Tibial nerve (tissue), 4 donors: Measurements from ENCODE around the gene ACSL1. TPM values are rescaled to one million over a fixed set of nuclear protein-coding genes. Genes with fewer than 3 reads are reported as not detected.

Source experiments
- DNase-seq, 2 donors: peaks; one replicate each; pipeline ENCODE4 v3.0.0-alpha.2; 2019; ENCODE audit warnings: low spot score in 2 of 2
- H3K27ac ChIP-seq, 4 donors: fragments of 200-600 bp; sonication (generic) in 3 of 4; one replicate each; pipeline ENCODE4 v1.5.1; 2017 to 2019; ENCODE audit warnings: mild to moderate bottlenecking in 1 of 4
- H3K27me3 ChIP-seq, 2 donors: fragments of 200-600 bp; sonication (generic) in 1 of 2; one replicate each; pipeline versions ENCODE4 v1.5.1 to v1.6.0; 2017 to 2019
- H3K36me3 ChIP-seq, 3 donors: fragments of 200-600 bp; sonication (generic); one replicate each; pipeline ENCODE4 v1.5.1; 2018 to 2019
- H3K4me1 ChIP-seq, 4 donors: fragments of 200-600 bp; sonication (generic) in 3 of 4; one replicate each; pipeline ENCODE4 v1.5.1; 2017 to 2019
- H3K4me3 ChIP-seq, 4 donors: fragments of 200-600 bp; sonication (generic) in 3 of 4; one replicate each; pipeline ENCODE4 v1.5.1; 2017 to 2019; ENCODE audit warnings: mild to moderate bottlenecking in 1 of 4, moderate library complexity in 1 of 4
- H3K9me3 ChIP-seq, 4 donors: fragments of 200-600 bp; sonication (generic) in 3 of 4; one replicate each; pipeline ENCODE4 v1.5.1; 2017 to 2019
- EP300 ChIP-seq, 2 donors: sonication (generic); formaldehyde crosslinking; IDR thresholded peaks; one replicate each; pipeline ENCODE4 v1.6.1; 2017; ENCODE audit warnings: antibody characterized with exemption in 2 of 2, mild to moderate bottlenecking in 1 of 2
- POLR2A ChIP-seq, 2 donors: fragments of 450-650 bp; IDR thresholded peaks; one replicate each; pipeline ENCODE4 v1.6.1; 2017; ENCODE audit warnings: antibody characterized with exemption in 2 of 2, mild to moderate bottlenecking in 2 of 2, moderate library complexity in 2 of 2
- WGBS, 2 donors: methylation state at CpG; one replicate each; pipeline ENCODE4 v1.1.5; 2018; 5-methylcytosine and 5-hydroxymethylcytosine counted together
- total RNA-seq, 4 donors: library from RNA; depleted of rRNA; stranded (reverse); fragments of >200 nt; gene quantifications; one replicate each; pipeline ENCODE4 v1.1.0, GENCODE V29; 2016
- TF ChIP-seq, protein P1 (sequence below), 5 experiments: fragments of 200-600 bp in 3 of 5; fragments of 450-650 bp in 2 of 5; sonication (generic) in 3 of 5; IDR thresholded peaks; one replicate each; pipeline ENCODE4 v1.5.1; 2016 to 2019; ENCODE audit warnings: antibody characterized with exemption in 5 of 5, mild to moderate bottlenecking in 3 of 5, moderate library complexity in 2 of 5

The ACSL1 gene
- total RNA-seq, result 100 to 1,000 TPM; 112 to 384 (median 211) TPM

- Histone ChIP-seq H3K27me3 (no peaks in the 10 kb centered on the region), H3K4me1 (peaks cover 0 to 30% (median 7%) of the 10 kb centered on the region in 4 donors), H3K4me3 (peak within 1 kb of the TSS; percentile 48 to 78 (median 76)), H3K36me3 (no peaks in the 10 kb centered on the region), H3K27ac (peak within 1 kb of the TSS; percentile 34 to 87 (median 84)), H3K9me3 (no peaks in the 10 kb centered on the region)
- peak in 1 of 2 donors; percentile 70 for TF ChIP-seq EP300 (IDR thresholded peaks at IDR 0.05)
- TF ChIP-seq, protein P1, sequence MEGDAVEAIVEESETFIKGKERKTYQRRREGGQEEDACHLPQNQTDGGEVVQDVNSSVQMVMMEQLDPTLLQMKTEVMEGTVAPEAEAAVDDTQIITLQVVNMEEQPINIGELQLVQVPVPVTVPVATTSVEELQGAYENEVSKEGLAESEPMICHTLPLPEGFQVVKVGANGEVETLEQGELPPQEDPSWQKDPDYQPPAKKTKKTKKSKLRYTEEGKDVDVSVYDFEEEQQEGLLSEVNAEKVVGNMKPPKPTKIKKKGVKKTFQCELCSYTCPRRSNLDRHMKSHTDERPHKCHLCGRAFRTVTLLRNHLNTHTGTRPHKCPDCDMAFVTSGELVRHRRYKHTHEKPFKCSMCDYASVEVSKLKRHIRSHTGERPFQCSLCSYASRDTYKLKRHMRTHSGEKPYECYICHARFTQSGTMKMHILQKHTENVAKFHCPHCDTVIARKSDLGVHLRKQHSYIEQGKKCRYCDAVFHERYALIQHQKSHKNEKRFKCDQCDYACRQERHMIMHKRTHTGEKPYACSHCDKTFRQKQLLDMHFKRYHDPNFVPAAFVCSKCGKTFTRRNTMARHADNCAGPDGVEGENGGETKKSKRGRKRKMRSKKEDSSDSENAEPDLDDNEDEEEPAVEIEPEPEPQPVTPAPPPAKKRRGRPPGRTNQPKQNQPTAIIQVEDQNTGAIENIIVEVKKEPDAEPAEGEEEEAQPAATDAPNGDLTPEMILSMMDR (IDR thresholded peaks at IDR 0.05), result peak in 3 of 5 experiments; percentile 9 to 46 (median 39)
- TF ChIP-seq POLR2A (IDR thresholded peaks at IDR 0.05), result peak; percentile 70 to 83
- 0% methylated on average over 3 to 9 of the region's 94 CpGs for WGBS, 2 donors
- peak; percentile 66 to 73 for DNase-seq
These were observed at the start of gene ACSL1 for GRCh38 chr4:184825896-184826690. Gene ACSL1, minus strand, starts transcription at chr4:184825968. Its CDS starts 22,454 bp downstream, at chr4:184803514.

DNA sequence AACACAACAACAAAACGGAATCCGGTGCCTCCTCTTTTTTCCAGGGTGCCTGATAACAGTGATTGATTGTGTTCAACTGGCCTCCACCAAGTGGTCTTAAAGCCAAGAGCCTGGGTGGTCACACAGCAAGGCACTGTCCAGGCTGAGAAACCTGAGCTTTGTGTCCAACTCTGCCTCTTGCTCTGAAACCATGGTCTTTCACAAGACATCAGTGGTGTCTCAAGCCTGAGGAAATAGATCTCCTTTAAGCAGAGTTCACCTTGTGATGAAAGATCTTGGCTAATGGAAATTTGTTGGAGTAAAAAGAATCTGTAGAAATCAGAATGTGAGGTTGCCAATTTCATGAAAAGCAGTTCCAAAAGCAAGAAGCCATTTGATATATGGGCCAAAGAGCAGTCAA, 47.3 kb upstream of the ACSL1 start:
- Histone ChIP-seq H3K27ac (no peak overlapping the region), H3K9me3 (no peaks in the 10 kb centered on the region), H3K27me3 (no peaks in the 10 kb centered on the region), H3K4me3 (no peak overlapping the region), H3K36me3 (no peaks in the 10 kb centered on the region), H3K4me1 (no peaks in the 10 kb centered on the region)
- 50 to 52% methylated on average over 2 of the region's 2 CpGs for WGBS, 2 donors
- TF ChIP-seq EP300 (IDR thresholded peaks at IDR 0.05), result peak in 1 of 2 donors; percentile 44
- TF ChIP-seq, protein P1 (IDR thresholded peaks at IDR 0.05), result no peak
- DNase-seq, result no peak

GRCh38 chr4:184870718-184871117, 45.0 kb upstream of the ACSL1 start:
- Histone ChIP-seq H3K4me1 (no peaks in the 10 kb centered on the region), H3K27me3 (no peaks in the 10 kb centered on the region), H3K36me3 (no peaks in the 10 kb centered on the region), H3K9me3 (no peaks in the 10 kb centered on the region), H3K27ac (no peak overlapping the region), H3K4me3 (no peak overlapping the region)
- TF ChIP-seq POLR2A (IDR thresholded peaks at IDR 0.05) (no peak), EP300 (IDR thresholded peaks at IDR 0.05) (no peak)
- TF ChIP-seq, protein P1 (IDR thresholded peaks at IDR 0.05), result no peak
- 74 to 96% methylated on average over 4 of the region's 4 CpGs for WGBS, 2 donors
- no peak for DNase-seq

- H3K9me3 ChIP-seq, result no peaks in the 10 kb centered on the region
- no peak overlapping the region for H3K27ac ChIP-seq
- no peaks in the 10 kb centered on the region for H3K27me3 ChIP-seq
- no peak for DNase-seq
- TF ChIP-seq, protein P1 (IDR thresholded peaks at IDR 0.05), result no peak
- no peak for TF ChIP-seq EP300 (IDR thresholded peaks at IDR 0.05)
- no peak for TF ChIP-seq POLR2A (IDR thresholded peaks at IDR 0.05)
- no peak overlapping the region for H3K4me3 ChIP-seq
- 81 to 90% methylated on average over 3 of the region's 3 CpGs for WGBS, 2 donors
- no peaks in the 10 kb centered on the region for H3K4me1 ChIP-seq
- H3K36me3 ChIP-seq, result no peaks in the 10 kb centered on the region
These were observed 42.9 kb upstream of the ACSL1 start for GRCh38 chr4:184868623-184869022.

- no peak for DNase-seq
- H3K4me1 ChIP-seq, result no peaks in the 10 kb centered on the region
- no peaks in the 10 kb centered on the region for H3K36me3 ChIP-seq
- H3K27me3 ChIP-seq, result no peaks in the 10 kb centered on the region
- WGBS, 2 donors, result 79 to 83% methylated on average over 3 of the region's 3 CpGs
- no peak overlapping the region for H3K4me3 ChIP-seq
- TF ChIP-seq POLR2A (IDR thresholded peaks at IDR 0.05) (no peak), EP300 (IDR thresholded peaks at IDR 0.05) (no peak)
- TF ChIP-seq, protein P1 (IDR thresholded peaks at IDR 0.05), result no peak
- no peaks in the 10 kb centered on the region for H3K9me3 ChIP-seq
- H3K27ac ChIP-seq, result no peak overlapping the region
These were observed 38.1 kb upstream of the ACSL1 start for GRCh38 chr4:184863916-184864315.
